Glutamatergic neuron (in vitro differentiated cells): ENCODE data around the gene KNL1. TPM values are rescaled to one million over a fixed set of nuclear protein-coding genes. Genes with fewer than 3 reads are reported as not detected.

Source experiments
- DNase-seq: peaks from one replicate; pipeline ENCODE4 v3.0.0; 2022
- H3K27ac Mint-ChIP-seq: one replicate; pipeline ENCODE4 v1.8.0; 2020; ENCODE audit warnings: mild to moderate bottlenecking, mixed read lengths, inconsistent platforms; ENCODE audit not compliant: unreplicated experiment
- H3K27me3 Mint-ChIP-seq: one replicate; pipeline ENCODE4 v1.8.0; 2020; ENCODE audit warnings: mild to moderate bottlenecking, moderate library complexity, mixed read lengths, inconsistent platforms; ENCODE audit not compliant: unreplicated experiment
- H3K36me3 Mint-ChIP-seq: one replicate; pipeline ENCODE4 v1.8.0; 2020; ENCODE audit warnings: mild to moderate bottlenecking, mixed read lengths, inconsistent platforms; ENCODE audit not compliant: unreplicated experiment
- H3K4me1 Mint-ChIP-seq: one replicate; pipeline ENCODE4 v1.8.0; 2020; ENCODE audit warnings: mild to moderate bottlenecking, low read depth, mixed read lengths, inconsistent platforms; ENCODE audit not compliant: unreplicated experiment
- H3K4me3 Mint-ChIP-seq: one replicate; pipeline ENCODE4 v1.8.0; 2020; ENCODE audit warnings: mild to moderate bottlenecking, mixed read lengths, inconsistent platforms; ENCODE audit not compliant: unreplicated experiment
- H3K9me3 Mint-ChIP-seq: one replicate; pipeline ENCODE4 v1.8.0; 2020; ENCODE audit warnings: mild to moderate bottlenecking, moderate library complexity, mixed read lengths, inconsistent platforms; ENCODE audit not compliant: unreplicated experiment
- total RNA-seq: library from RNA; stranded (reverse); fragmentation: NEBNext Ultra II Directional; extraction: Animal tissue kit (Norgen Biotek cat#: 25700); gene quantifications from one replicate; pipeline ENCODE4 v1.2.1, GENCODE V29; 2021; ENCODE audit not compliant: unreplicated experiment
- TF ChIP-seq, protein P1 (sequence below): fragments of 200-600 bp; sonication (generic); IDR thresholded peaks from one replicate; pipeline ENCODE4 v1.5.0; 2021; ENCODE audit not compliant: partially characterized antibody, unreplicated experiment

KNL1 gene
- total RNA-seq, 1 donor from 2014 or later: 4.0 TPM

DNA sequence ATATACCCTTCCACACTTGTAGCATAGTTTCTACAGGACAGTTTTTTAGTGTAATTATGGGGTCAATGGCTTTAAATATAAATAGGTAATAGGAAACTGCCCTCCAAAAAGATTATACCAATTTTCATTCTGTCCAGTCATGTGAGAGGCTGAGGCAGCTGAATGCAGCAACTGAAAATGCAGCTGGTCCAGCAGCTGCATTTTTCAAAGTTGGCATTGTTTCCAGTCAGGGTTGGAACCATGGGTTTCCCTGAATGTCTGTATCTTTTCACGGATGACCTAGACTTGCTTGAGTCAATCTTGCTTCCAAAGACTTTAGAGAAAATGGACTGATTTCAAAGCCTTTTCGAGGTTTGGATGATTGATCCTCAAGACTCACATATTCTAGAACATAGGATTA lies 9.9 kb upstream of the KNL1 start:
- DNase-seq: no peak
- H3K4me1 Mint-ChIP-seq: no peaks in the 10 kb centered on the region
- H3K27me3 Mint-ChIP-seq: no peaks in the 10 kb centered on the region
- TF ChIP-seq, protein P1, sequence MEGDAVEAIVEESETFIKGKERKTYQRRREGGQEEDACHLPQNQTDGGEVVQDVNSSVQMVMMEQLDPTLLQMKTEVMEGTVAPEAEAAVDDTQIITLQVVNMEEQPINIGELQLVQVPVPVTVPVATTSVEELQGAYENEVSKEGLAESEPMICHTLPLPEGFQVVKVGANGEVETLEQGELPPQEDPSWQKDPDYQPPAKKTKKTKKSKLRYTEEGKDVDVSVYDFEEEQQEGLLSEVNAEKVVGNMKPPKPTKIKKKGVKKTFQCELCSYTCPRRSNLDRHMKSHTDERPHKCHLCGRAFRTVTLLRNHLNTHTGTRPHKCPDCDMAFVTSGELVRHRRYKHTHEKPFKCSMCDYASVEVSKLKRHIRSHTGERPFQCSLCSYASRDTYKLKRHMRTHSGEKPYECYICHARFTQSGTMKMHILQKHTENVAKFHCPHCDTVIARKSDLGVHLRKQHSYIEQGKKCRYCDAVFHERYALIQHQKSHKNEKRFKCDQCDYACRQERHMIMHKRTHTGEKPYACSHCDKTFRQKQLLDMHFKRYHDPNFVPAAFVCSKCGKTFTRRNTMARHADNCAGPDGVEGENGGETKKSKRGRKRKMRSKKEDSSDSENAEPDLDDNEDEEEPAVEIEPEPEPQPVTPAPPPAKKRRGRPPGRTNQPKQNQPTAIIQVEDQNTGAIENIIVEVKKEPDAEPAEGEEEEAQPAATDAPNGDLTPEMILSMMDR: no peak
- no peaks in the 10 kb centered on the region for H3K9me3 Mint-ChIP-seq
- no peak overlapping the region for H3K4me3 Mint-ChIP-seq
- no peaks in the 10 kb centered on the region for H3K36me3 Mint-ChIP-seq
- no peak overlapping the region for H3K27ac Mint-ChIP-seq

DNA sequence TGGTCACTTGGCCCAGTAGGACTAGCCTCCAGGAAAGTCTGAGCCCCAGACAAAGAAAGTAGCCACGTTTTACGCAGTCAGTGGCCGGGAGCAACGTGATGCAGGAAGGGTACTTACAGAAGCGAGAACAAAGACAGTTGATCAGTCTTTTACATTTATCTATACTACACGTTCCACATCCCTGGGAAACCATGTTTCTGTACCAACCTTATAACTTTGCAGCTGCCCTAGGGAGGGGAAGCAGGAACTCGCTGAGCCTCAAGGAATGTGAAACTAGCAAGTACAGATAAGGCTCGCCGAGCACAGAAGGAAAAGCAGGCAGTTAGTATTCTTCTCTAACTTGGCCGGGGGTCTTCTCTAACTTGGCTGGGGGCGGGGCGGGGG lies 3.4 kb upstream of the KNL1 start:
- peak overlapping the region; percentile 56 for H3K4me3 Mint-ChIP-seq
- peaks cover 18% of the 10 kb centered on the region for H3K27me3 Mint-ChIP-seq
- H3K4me1 Mint-ChIP-seq: peaks cover 7% of the 10 kb centered on the region
- no peaks in the 10 kb centered on the region for H3K36me3 Mint-ChIP-seq
- no peak overlapping the region for H3K27ac Mint-ChIP-seq
- DNase-seq: no peak
- peaks cover 19% of the 10 kb centered on the region for H3K9me3 Mint-ChIP-seq
- TF ChIP-seq, protein P1: no peak

DNA sequence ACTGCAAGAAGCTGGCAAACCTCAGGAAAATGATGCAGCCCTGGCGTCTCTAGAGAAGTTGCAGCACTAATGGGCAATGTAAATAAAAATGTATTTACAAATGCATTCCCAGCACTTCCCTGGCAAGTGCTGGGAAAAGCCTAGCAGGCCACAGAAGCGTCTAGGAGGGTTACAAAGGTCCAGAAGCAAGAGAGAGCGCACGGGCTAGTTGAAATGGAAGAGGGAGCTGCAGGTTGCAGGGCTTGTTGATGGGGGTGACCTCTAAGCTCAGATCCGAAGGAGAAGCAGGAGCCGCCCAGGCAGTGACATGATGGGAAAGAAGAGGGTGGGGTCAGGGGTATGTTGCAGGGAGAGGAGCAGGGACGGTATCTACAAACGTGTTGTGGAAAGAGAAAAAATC lies 2.7 kb upstream of the KNL1 start:
- no peak for DNase-seq
- H3K27ac Mint-ChIP-seq: no peak overlapping the region

DNA sequence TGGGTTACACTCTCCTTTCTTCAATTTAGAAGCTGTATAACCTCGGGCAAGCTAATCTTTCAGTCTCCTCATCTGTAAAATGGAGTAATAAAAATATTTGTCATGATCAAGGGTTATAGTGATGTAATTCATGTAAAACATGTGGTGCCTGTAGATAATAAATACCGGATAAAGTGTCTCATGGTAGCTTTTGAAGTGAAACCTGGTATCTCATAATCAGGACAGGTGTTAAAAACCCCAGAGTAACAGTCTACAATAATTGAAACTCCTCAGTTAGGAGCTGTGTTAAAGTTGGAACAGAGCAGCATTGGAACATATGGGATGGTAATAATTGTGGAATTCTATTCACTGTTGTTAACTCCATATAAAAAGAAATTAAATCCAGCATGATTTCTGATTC lies 884 bp upstream of the KNL1 start:
- H3K4me1 Mint-ChIP-seq: peaks cover 7% of the 10 kb centered on the region
- no peak for DNase-seq
- H3K27me3 Mint-ChIP-seq: peaks cover 18% of the 10 kb centered on the region
- H3K9me3 Mint-ChIP-seq: peaks cover 20% of the 10 kb centered on the region
- H3K4me3 Mint-ChIP-seq: peak overlapping the region; percentile 98
- TF ChIP-seq, protein P1: no peak
- H3K27ac Mint-ChIP-seq: no peak overlapping the region
- H3K36me3 Mint-ChIP-seq: no peaks in the 10 kb centered on the region

More for the DNA sequence above, 2.7 kb upstream of the KNL1 start:
- H3K27me3 Mint-ChIP-seq: peaks cover 18% of the 10 kb centered on the region
- H3K4me3 Mint-ChIP-seq: no peak overlapping the region
- peaks cover 19% of the 10 kb centered on the region for H3K9me3 Mint-ChIP-seq
- H3K36me3 Mint-ChIP-seq: no peaks in the 10 kb centered on the region
- TF ChIP-seq, protein P1: no peak
- peaks cover 7% of the 10 kb centered on the region for H3K4me1 Mint-ChIP-seq

DNA sequence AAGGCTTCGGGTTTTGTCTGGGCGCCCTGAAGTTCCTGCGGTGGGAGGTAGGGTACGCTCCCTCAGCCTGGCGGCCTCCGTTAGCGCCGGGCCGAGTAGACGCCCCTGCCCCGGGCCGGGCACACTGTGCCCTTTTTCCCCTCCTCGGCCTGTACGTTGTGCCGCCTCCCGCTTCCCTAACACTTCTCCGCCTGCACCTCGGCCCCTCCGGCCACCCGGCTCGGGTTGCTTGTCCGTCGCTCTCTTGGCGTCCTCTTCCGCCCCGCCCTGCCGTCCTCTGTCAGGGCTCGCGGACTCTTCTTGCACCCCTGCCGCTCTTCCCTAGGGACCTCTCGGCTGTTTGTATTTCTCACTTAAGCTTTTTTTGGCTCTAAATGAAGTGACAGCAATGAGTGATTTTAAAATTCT lies 384 bp downstream of the KNL1 start:
- TF ChIP-seq, protein P1: no peak
- Mint-ChIP-seq H3K36me3 (no peaks in the 10 kb centered on the region), H3K4me3 (peak overlapping the region; percentile 98), H3K27me3 (peaks cover 18% of the 10 kb centered on the region), H3K27ac (peak overlapping the region; percentile 100), H3K9me3 (peaks cover 20% of the 10 kb centered on the region), H3K4me1 (peaks cover 7% of the 10 kb centered on the region)
- peak; percentile 74 for DNase-seq
